SK-N-DZ (cell line): ENCODE results near the gene GLP1R.
A peak's percentile ranks its signal among the peaks of the same experiment; 100 is the strongest.

Experiments
- DNase-seq: peaks from one replicate; pipeline ENCODE4 v3.0.0-alpha.2; 2015; ENCODE audit warnings: low spot score

Gene GLP1R

GRCh38 chr6:39085129-39085797 is 36.7 kb downstream of the GLP1R start:
- no peak for DNase-seq

- no peak for DNase-seq
Measured at GRCh38 chr6:39086294-39086693, 37.7 kb downstream of the GLP1R start.

- DNase-seq, result no peak
Measured at GRCh38 chr6:39086711-39087110, 38.1 kb downstream of the GLP1R start.

- no peak for DNase-seq
Measured at GRCh38 chr6:39087197-39087596, 38.6 kb downstream of the GLP1R start.

- no peak for DNase-seq
Measured at GRCh38 chr6:39088331-39088730, 39.8 kb downstream of the GLP1R start.

GRCh38 chr6:39090036-39090435 is 41.5 kb downstream of the GLP1R start:
- DNase-seq, result no peak

GRCh38 chr6:39091220-39091619 is 42.6 kb downstream of the GLP1R start:
- no peak for DNase-seq

GRCh38 chr6:39092124-39092523 is 43.5 kb downstream of the GLP1R start:
- DNase-seq, result no peak

GRCh38 chr6:39093149-39093708 is 44.6 kb downstream of the GLP1R start:
- no peak for DNase-seq

GRCh38 chr6:39095578-39095977 is 47.0 kb downstream of the GLP1R start:
- DNase-seq, result no peak

GRCh38 chr6:39100358-39100757 is 51.8 kb downstream of the GLP1R start:
- DNase-seq, result no peak

GRCh38 chr6:39102071-39102820 is 53.7 kb downstream of the GLP1R start:
- DNase-seq, result no peak

GRCh38 chr6:39102821-39103136 is 54.2 kb downstream of the GLP1R start:
- DNase-seq, result no peak

- DNase-seq, result no peak
Measured at GRCh38 chr6:39104528-39104927, 55.9 kb downstream of the GLP1R start.

GRCh38 chr6:39107034-39107433 is 58.5 kb downstream of the GLP1R start:
- no peak for DNase-seq

GRCh38 chr6:39107641-39108040 is 59.1 kb downstream of the GLP1R start:
- DNase-seq, result no peak

GRCh38 chr6:39108041-39108839 is 59.7 kb downstream of the GLP1R start:
- DNase-seq, result no peak

- no peak for DNase-seq
Measured at GRCh38 chr6:39111280-39111679, 62.7 kb downstream of the GLP1R start.

- no peak for DNase-seq
Measured at GRCh38 chr6:39113788-39114187, 65.2 kb downstream of the GLP1R start.

- no peak for DNase-seq
Measured at GRCh38 chr6:39114388-39114703, 65.8 kb downstream of the GLP1R start.

- peak; percentile 94 for DNase-seq
Measured at GRCh38 chr6:39114704-39115599, 66.4 kb downstream of the GLP1R start, which contains the start of gene SAYSD1. SAYSD1 (minus strand) TSS chr6:39115186; CDS start chr6:39115089, 97 bp downstream.
